NB4 (cell line): ENCODE measurements around the gene TMEM256.

ENCODE experiments used
- DNase-seq: peaks from one replicate; pipeline ENCODE4 v3.0.0; 2010; ENCODE audit warnings: low read depth
- H3K4me3 ChIP-seq: one replicate; pipeline ENCODE4 v1.5.1; 2011; ENCODE audit warnings: mild to moderate bottlenecking, low read depth, low read length, moderate library complexity
- MYC ChIP-seq: IDR thresholded peaks from 2 replicates; pipeline ENCODE4 v1.6.1; 2011; ENCODE audit warnings: low read depth, low read length
- POLR2A ChIP-seq: IDR thresholded peaks from 2 replicates; pipeline ENCODE4 v1.6.1; 2011; ENCODE audit warnings: mild to moderate bottlenecking; ENCODE audit not compliant: insufficient read length; ENCODE audit errors: extremely low read depth
- TF ChIP-seq, protein P1 (sequence below): IDR thresholded peaks from 2 replicates; pipeline ENCODE4 v1.6.1; 2011; ENCODE audit warnings: low read depth, low read length
- TF ChIP-seq, protein P2 (sequence below): IDR thresholded peaks from one replicate; pipeline ENCODE4 v1.5.1; 2012; ENCODE audit warnings: low read depth, low read length

Gene TMEM256

DNA sequence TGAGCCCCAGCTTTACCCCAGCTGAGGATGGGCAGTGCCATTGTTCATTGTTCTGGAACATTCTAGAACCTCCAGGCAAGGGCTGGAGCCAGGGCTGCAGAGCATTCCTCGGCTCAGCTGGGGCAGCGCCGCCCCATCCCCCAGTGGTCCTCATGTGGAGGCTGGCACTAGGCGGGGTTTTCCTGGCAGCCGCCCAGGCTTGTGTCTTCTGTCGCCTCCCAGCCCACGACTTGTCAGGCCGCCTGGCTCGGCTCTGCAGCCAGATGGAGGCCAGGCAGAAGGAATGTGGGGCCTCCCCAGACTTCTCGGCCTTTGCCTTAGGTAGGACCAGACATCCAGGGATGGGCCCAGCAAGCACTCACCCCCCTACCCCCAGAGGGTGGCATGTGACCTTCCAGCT is 48.8 kb downstream of the TMEM256 start, which contains the start of gene TMEM95:
Gene TMEM95, plus strand, starts transcription at position 104 of the 400 bp plus-strand sequence. Its CDS starts 49 bp downstream, at position 153.
- no peak within 1 kb of the TSS for H3K4me3 ChIP-seq
- TF ChIP-seq, protein P1, sequence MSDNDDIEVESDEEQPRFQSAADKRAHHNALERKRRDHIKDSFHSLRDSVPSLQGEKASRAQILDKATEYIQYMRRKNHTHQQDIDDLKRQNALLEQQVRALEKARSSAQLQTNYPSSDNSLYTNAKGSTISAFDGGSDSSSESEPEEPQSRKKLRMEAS, result no peak
- TF ChIP-seq, protein P2, sequence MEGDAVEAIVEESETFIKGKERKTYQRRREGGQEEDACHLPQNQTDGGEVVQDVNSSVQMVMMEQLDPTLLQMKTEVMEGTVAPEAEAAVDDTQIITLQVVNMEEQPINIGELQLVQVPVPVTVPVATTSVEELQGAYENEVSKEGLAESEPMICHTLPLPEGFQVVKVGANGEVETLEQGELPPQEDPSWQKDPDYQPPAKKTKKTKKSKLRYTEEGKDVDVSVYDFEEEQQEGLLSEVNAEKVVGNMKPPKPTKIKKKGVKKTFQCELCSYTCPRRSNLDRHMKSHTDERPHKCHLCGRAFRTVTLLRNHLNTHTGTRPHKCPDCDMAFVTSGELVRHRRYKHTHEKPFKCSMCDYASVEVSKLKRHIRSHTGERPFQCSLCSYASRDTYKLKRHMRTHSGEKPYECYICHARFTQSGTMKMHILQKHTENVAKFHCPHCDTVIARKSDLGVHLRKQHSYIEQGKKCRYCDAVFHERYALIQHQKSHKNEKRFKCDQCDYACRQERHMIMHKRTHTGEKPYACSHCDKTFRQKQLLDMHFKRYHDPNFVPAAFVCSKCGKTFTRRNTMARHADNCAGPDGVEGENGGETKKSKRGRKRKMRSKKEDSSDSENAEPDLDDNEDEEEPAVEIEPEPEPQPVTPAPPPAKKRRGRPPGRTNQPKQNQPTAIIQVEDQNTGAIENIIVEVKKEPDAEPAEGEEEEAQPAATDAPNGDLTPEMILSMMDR, result no peak
- TF ChIP-seq POLR2A (no peak), MYC (no peak)
- DNase-seq, result no peak

DNA sequence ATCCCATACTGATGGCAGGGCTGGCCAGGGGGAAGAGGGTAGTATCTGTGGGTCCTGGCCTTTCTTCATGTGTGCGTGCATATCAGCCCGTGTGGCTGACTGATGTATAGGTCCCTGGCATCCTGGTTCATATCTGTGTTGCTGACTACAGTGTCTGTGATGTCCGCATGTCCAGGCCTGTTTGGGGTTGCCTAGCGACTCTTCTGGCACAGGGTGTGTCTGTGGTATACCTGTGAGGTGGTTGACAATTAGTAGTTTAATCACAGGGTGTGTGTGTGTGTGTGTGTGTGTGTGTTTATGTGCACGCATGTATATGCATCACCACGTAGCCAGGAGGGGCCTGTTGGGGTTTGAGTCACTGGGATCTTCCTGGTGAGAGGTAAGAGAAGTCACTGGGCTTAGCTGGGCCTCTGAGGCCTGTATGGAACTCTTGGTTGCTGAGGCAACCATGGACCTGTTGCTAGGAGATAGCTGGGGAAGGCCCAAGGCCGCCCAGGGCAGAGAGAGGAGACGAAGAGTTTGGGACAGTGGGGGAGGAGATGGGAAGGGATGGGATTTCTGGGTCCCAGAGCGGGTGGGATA is 49.5 kb downstream of the TMEM256 start:
- no peak for DNase-seq
- TF ChIP-seq, protein P1, result no peak
- TF ChIP-seq, protein P2, result no peak
- TF ChIP-seq MYC (no peak), POLR2A (no peak)
- H3K4me3 ChIP-seq, result no peak overlapping the region
